Fibroblast of gingiva (primary cell): Measurements from ENCODE around the gene PDSS2.
"Not testable (repeated sequence)": the region's sequence is repeated elsewhere in the genome, so short reads cannot be mapped to it uniquely, and the experiment has no call there.

Source experiments
- DNase-seq: peaks from one replicate; pipeline ENCODE4 v3.0.0-alpha.2; 2011; ENCODE audit warnings: low read depth

The PDSS2 gene, protein sequence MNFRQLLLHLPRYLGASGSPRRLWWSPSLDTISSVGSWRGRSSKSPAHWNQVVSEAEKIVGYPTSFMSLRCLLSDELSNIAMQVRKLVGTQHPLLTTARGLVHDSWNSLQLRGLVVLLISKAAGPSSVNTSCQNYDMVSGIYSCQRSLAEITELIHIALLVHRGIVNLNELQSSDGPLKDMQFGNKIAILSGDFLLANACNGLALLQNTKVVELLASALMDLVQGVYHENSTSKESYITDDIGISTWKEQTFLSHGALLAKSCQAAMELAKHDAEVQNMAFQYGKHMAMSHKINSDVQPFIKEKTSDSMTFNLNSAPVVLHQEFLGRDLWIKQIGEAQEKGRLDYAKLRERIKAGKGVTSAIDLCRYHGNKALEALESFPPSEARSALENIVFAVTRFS

DNA sequence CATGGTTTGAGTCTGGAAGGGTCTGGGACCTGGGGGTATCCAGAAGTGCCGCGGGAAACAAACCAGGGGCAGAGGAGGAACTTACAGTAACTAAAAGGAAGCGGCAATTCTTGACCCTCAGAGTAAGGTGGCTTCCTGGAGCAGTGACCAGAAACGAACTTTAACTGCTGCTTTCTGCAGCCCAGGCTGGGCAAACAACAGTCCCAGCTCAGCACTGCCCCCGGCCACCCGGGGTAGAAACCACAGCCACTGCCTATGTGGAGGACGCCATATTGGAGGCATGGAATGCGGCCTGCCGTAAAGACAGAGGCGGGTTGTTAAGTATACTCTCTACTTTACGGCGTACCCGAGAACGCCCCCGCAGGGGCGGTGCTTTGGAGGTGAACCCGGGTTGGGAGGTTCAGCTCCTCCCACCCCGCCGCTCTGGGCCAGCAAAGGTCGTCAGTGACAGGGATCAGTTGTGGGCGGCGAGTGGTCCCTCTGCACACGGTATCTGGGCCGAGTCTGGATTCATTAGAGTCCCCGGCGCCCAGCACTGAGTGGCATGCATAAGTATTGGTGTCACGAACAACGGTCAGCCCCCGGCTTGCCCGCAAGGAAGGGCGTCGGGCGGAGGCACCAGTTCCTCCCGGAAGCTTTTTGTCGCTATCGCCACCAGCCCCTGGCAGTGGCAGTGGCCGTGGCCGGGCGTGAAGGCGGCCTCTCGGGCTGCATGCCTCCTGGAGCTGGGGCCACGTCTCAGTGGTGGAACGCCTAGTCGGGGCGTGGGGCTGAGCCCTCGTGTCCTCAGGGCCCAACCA is at the start of gene PDSS2:
PDSS2 (minus strand) TSS at position 282 of the 800 bp plus-strand sequence; CDS start at position 3, 279 bp downstream.
- peak; percentile 97 for DNase-seq

DNA sequence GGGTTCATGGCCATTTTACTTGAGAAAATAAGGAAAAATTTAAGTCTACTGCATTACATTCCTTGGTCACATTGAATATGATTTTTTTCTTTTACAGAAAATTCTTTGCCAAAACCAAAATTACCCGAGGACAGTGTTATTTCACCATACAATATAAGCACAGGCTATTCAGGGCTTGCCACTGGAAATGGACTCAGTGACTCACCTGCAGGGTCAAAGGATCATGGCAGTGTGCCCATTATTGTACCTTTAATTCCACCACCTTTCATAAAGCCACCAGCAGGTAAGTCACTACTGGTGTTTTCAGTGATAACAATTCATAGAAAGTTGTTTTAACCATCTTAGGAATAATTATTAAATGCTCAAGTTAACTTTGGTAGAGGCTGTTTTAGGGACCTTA is 46.8 kb upstream of the PDSS2 start:
- DNase-seq = no peak

DNA sequence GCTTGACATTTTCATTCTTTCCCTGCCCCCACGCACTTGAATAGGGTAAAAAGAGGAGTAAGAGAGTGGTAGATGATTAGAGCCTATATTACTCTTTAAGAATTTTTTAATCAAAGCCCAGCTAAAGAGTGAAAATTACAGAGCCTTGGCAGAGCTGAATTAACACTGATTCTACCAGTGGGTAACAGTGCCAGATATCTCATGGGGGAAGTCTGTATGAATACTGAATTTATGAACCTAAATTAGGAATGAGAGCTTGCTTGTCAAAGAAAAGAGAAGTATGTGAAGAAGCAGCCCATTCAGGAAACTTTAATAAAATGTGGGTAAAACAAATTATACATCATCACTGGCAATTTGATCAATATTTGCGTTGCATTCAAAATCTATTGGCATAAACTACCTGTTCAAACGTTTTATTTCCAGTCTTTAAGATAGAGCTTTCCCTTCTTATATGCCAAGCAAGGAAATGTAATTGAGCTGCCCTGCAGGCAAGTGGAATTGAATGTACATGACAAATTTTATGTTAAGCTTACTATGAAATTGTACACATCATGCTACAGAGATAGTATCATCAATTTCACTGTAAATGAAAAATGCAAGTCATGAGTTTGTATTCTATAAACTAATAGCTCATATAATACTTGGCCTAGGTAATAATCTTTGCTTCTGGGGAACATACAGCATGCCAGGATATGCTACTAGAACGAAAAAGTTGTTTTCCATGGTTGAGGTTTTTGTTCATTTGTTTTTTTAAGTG is 45.1 kb upstream of the PDSS2 start:
- no peak for DNase-seq

DNA sequence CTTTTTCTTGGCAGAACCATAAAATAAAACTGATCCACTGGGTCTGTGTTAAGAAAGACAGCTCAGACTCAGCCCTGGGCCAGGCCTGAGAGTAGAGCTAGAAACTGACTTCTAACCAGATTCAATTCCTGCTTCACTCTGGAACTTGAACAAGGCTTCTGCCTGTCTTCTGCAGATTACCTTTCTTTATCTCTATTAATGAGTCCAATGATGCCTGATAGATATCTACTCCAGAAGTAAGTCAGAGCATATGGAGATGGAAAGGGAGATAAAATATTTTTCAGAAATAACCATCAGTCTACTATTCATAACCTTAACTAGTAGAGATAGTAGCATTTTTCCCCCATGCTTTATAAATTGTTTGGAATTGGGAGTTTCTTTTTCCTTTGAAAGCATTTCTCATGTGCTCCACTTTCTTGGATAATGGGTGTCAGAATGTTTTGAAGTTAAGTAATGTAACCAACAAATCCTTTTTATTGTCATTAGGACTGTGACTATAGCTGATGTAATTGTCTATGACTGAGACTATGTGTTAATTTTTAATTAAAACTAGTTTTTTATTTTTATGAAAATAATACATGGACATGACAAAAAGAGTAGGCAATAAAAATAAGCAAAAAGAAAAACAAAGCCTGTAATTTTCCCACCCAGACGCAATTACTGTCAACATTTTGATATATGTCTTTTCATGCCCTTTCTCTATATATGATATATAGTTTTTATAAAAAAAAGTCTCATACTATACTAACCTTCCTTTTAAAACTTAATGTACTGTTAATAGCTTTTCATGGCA is 37.7 kb upstream of the PDSS2 start:
- DNase-seq = no peak

DNA sequence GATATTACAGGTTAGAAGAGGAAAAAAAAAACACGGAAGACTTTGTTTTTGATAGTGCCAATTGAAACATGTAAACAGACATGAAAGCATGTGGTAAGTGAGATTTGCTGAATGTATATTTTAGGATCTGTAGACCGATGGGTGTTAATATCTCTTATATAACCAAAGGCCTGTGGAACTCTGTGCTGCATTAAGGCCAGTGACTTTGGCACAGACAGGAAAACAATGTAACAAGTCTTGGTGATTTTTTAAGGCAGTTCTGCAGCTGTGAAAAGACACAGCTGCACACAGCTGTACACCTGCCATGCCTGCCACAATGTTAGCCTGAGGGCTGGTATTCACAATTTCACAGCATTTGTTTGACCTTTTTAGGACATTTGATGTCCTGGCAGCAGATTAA is 36.6 kb upstream of the PDSS2 start:
- no peak for DNase-seq

DNA sequence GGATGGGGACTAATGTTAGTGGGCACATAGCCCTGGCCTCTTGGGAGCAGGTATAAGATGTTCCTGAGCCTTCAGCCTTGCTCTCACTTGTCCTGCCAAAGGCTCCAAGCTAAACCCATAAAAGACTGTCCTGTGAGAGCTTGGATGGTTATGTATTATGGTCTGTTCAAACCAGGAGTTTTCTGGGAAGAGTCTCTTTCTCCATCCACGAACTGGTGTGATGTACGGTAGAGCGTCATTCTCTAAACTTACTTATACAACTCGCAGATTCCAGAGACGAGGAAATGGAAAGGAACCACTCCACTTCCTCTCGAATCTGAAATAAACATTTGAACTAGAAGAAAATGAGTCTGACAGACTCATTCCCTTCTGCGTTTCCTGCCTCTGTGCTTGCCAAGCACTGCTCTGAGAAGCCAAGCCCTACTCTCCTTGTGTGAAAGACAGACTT is 35.9 kb upstream of the PDSS2 start:
- DNase-seq = no peak

DNA sequence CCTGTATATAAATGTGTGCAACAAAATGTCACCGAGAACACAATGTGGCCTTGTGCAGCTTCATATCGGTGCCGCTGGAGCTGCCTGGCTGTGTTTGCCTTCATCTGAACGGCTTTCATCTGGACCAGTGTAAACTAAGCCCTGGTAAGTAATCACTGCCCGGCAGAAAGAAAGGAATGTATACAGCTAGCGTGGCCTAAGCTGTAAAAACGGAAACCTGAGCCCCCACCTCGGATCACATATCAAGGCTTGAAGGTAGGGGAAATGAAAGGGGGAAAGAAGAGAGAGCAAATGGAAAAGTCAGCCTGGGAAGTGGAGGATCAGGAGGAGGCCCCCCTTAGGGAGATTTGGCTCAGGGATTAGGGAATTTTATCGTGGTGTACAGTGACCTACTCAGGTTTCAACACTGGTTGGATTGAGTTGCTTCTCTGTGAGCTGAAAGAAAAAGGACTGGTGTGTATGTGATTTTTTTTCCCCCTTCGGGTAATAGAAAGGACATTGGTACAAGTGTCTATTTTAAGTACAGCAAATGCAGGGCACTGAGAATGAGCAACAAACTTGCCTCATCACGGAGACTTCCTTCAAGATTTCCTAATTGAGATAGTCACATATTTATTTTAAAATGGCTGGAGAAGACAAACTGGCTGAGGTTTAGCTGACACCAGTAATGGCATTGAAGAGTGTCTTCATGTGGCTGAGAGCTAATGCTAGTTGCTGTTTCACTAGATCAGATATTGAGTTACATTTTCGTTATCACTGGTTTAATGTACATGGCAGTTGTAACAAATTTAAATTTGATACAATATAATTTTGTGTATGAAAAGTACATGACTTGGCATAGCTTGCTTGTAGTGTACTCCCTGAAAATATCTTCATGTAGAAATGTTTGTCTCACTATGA is 34.0 kb upstream of the PDSS2 start:
- DNase-seq = peak; percentile 76

DNA sequence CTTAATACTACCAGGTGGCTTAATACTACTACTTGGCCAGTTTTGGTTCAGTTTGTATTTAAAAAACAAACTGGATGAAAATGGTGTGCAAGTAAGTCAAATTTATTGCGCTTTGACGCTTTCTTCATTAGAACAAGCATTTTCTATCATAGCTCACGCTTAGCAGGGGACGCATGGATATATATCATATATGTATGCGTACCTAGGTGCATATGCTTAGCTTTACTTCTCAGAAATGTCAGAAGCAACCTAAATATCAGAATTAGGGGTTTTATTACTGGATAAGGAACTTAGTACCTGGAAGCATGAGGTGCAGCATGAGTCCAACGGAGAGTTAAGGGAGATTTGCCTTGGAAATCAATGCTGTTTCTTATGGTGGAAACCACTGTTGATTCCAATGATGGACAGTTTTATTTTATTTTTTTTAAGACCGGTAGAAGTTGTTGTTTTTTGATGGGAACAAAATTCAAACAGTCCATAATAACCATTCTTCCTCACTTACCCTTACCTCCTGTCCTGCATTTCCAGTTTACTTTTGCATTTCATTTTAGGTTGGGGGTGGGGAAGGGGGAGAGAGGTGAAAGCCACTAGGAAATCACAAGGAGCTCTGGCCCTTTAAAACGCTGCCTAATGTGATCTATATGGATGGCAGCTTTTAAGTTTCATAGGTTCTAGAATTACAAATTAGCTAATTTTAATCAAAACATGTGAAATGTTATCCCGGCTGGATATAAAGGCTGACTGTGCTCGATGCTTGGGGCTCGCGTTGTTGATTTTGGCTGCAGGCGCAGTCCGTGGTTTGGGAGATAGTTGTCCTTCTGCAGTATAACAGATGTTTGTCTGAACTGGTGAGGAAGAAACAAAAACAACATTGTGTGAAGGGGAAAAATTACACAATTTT is 32.6 kb upstream of the PDSS2 start:
- peak; percentile 92 for DNase-seq

DNA sequence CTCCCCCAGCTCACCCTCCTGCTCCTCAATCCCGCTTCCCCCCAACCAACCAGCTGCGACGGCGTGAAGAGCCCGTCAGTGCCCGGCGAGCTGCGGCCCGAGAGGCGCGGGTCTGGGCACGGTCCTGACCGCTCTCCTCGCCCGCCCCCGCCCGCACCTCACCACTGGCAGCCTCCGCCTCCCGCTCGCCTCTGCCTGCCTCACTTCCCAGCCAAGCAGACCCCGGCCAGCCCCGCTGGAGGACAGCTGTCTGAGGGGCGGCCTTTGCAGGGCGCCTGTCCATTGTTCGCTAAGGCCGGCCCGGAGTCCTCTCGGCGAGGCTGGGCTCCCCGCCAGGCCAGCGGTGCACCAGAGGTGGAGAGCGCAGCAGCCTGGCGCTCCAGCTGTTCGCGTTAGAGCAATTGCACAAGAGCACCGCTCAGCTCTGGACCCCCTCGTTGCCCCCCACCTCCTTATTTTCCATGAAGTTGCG is 31.8 kb upstream of the PDSS2 start:
- no peak for DNase-seq

DNA sequence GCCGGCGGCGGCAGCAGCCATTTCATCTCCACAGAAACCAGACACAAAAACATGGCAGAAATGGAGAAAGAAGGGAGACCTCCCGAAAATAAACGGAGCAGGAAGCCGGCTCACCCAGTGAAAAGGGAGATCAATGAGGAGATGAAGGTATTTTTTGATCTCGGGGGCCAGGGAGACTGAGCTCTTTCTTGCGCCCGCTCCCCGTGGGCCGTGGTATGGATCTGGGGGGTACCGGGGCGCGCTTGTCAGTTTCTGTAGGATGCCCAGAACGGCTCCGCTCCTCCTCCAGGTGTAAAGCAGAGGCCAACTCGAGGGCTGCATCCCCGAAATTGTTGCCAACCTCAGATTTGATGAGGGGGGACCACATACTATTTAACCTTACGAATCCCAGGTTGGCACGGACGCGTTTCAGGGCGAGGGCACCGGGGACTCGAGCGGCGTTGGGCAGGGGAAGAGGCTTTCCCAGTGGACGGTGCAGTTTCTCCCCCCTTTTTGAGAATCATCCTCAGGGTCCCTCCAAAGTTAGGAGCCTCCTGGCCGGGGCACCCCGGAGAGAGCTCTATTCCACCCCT is 31.3 kb upstream of the PDSS2 start:
- no peak for DNase-seq

DNA sequence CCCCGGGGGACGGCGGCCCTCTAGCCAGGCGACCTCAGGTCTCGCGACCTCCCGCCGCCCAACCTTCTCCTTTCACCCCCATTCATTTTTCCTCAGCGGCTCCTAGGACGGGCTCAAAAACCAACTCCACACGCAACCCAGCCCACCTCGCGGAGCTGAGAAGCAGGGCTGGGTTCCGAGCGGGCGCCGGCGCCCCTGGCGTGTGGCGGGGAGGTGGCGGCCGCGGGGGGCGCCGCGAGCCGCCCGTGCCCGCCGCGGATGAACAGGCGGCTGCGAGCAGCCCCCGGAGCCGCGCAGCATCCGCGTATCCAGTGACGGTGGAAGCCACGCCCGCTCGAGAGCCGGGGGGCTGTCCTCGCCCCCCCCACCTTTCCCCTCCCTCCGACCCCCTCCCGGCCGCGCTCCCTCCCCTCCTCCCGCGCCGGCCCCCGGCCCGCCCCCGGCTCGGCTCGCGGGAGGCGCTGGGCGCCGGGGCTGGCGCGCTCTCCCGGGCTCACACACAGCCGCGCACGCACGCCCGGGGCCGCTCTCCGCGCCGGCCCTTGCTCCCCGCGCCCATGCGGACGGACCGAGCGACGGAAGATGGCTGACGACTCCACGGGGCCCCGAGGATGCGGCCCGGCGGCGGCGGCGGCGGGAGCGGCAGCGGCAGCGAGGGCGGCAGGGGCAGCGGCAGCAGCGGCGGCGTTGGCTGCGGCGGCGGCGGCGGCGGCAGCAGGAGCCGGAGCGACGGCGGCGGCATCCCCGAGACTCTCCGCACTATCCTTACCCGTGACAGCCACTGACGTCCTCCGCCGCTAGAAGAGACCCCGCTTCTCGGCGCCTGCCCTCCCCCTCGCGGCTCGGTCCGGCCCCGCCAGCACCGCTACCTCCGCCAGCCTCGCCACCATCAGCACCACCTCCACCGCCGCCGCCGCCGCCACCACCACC is 30.5 kb upstream of the PDSS2 start, which contains the start of gene SOBP:
SOBP (plus strand) TSS at position 482 of the 930 bp plus-strand sequence. CDS start 500 bp downstream, outside the sequence.
- no peak for DNase-seq

DNA sequence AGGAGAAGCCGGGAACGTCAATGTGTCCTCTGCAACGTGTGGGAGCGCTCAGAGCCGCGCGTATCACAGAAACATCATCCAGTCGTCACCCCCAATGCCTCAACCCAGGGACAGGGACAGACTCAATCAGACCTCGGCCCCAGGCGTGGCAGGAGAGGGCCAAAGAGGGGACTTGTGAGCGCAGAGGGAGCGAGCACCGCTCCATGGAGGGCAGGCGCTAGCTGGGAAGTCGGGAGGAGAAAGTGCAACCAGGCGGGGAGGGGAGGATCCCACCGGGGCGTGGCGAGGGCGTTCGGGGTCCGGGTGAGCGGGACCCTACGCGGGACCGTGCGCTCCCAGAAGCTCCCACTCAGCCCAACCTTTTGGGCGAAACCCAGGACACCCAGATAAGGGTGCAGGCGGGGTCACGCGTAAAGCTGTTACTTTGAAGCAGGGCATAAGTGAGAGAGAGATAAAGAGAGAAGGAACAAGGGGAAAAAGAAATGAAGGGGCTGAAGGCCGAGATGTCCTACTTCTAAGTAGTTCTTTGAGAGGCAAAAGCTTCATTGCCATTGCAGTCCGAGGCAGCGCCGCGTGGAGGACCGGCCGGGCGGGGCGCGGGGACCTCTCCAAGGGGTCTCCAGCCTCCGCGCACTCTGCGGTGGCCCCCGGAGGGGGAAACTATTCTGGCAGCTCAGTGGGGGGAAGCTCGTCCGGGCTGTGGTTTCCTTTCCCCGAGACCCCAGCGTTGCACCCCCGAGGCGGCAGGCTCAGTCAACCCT is 29.7 kb upstream of the PDSS2 start:
- no peak for DNase-seq

DNA sequence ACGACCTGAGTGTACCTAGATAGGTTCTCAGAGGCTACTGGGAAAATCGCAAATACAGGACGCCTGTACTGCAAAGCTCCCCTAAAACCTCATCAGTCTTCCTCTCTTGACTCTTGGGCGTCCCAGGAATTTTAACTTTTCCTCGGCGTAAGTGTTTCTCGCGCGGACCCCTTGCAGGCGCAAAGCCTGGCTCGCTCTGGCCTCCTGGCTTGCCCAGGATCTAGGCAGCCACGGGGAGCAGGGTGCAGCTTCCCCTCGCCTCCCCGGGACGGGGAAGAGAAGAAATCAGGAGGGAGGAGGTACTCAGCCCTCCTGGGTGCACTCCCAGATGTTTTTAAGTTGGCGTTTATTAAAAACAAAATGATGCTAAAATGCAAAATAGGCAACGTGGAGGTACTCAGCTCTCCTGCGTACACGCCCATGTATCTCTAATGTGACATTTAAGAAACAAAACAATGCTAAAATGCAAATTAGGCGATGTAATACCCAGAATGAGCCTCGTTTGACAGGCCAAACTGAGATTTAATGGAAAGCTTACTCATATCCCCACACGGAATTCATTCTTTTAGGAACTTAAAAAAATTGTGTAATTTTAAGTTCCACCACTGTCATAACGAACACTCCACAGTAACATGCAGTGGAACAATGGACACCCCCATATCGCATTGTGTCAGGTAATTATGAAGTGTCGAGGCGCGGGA is 29.0 kb upstream of the PDSS2 start:
- no peak for DNase-seq

DNA sequence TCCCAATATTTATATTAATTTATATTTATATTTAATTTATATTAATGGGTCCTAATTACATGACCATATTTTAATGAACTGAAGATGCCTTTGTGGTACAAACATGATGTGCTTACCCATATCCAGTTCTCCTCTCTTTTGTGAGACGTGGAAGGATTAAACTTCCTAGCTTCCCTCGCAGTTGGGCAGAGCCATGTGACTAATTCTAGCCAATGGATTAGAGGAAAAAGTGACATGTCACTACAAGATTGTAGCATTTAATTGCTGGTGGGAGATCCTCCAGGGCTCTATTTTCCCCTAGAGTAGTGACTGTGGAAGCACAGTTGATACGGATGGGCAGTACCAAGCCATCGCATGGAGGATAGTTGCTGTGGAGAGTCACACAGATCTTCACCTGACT is 25.8 kb upstream of the PDSS2 start:
- DNase-seq = no peak

DNA sequence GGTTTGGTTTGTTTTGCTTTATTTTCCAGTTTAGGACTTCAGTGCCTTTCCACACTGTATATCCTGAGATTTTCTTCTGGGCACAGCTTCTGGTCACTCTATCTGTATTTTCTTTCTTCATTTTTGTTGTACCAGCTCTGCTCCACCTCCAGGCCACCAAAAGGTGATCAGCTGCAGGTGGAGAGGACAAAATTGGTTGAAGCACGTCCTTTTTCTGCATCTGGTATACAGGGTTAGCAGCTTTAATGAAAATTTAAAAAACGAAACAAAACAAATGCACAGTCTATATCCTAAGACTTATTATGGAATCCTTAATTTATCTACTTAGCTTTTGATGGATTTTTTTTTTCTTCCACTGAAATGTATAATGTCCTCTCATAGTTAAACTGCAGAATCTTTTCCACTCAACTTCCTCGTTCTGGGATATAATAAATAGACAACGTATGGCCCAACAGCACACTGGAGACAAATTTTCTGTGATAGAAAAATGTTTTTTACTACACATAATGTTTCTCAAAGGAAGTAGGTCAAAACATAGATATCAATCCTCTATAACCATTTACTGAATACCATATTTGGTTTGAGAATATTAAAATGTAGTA is 19.8 kb upstream of the PDSS2 start:
- DNase-seq = no peak

DNA sequence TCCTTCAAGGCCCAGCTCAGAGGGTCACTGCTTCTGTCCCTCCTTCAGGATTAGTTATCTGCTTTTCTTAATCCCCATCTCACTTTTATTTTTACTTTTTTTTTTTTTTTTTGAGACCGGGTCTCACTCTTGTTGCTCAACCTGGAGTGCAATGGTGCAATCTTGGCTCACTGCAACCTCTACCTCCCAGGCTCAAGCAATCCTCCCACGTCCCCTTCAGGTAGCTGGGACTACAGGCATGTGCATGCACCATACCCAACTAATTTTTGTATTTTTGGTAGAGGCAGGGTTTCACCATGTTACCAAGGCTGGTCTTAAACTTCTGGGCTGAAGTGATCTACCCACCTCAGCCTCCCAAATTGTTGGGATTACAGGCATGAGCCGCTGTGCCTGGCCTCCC is 16.5 kb upstream of the PDSS2 start:
- DNase-seq = not testable (repeated sequence)
